ENCODE measurements around the gene SCAP. TPM values are rescaled to one million over a fixed set of nuclear protein-coding genes. Genes with fewer than 3 reads are reported as not detected.

SCAP gene
- total and polyA plus RNA-seq, 2 of the 13 experiments (the other 11 are each of a cell fraction or from before 2014, with no cell fraction given): 40.4 to 53.3 TPM

GRCh38 chr3:47443611-47443995 is 32.1 kb downstream of the SCAP start (continued):
- TF ChIP-seq ZBED4 (CRISPR knock-in tag; IDR thresholded peaks at IDR 0.05; ENCODE audit: borderline replicate concordance) (peak; percentile 74; the same call in 1 of the 2 replicates), ZNF10 (CRISPR knock-in tag; IDR thresholded peaks at IDR 0.05; ENCODE audit: borderline replicate concordance, low read depth) (no peak), MEF2D (CRISPR knock-in tag; IDR thresholded peaks at IDR 0.05) (0 out of 2 replicates have a peak, but pooled peaks have one; percentile 33), FOXO1 (CRISPR knock-in tag; IDR thresholded peaks at IDR 0.05) (peak; percentile 34; the same call in 1 of the 2 replicates), FOXA1 (IDR thresholded peaks at IDR 0.05) (no peak), FOXA1 (CRISPR knock-in tag; IDR thresholded peaks at IDR 0.05) (peak; percentile 47), ZNF670 (CRISPR knock-in tag; IDR thresholded peaks at IDR 0.05; ENCODE audit: borderline replicate concordance) (0 out of 2 replicates have a peak, but pooled peaks have one; percentile 63), SOX13 (IDR thresholded peaks at IDR 0.05) (peak; percentile 17; the same call in 1 of the 2 replicates), SOX13 (CRISPR knock-in tag; conservative IDR thresholded peaks at IDR 0.05 in 1 of 2, IDR thresholded peaks at IDR 0.05 in 1 of 2) (peak in 1 of 2 experiments; percentile 47; a peak in 1 of 4 replicates), ZNF678 (CRISPR knock-in tag; IDR thresholded peaks at IDR 0.05) (no peak), SATB2 (CRISPR knock-in tag; IDR thresholded peaks at IDR 0.05) (no peak), MEIS1 (CRISPR knock-in tag; IDR thresholded peaks at IDR 0.05; ENCODE audit: borderline replicate concordance) (no peak), ZNF263 (CRISPR knock-in tag; IDR thresholded peaks at IDR 0.05) (no peak), MAFG (CRISPR knock-in tag; IDR thresholded peaks at IDR 0.05) (no peak), ZNF816 (CRISPR knock-in tag; IDR thresholded peaks at IDR 0.05; ENCODE audit: borderline replicate concordance) (0 out of 2 replicates have a peak, but pooled peaks have one; percentile 13), ZNF414 (CRISPR knock-in tag; IDR thresholded peaks at IDR 0.05) (no peak), EHMT2 (IDR thresholded peaks at IDR 0.05; ENCODE audit: borderline replicate concordance, low read depth, low read length) (no peak), FIP1L1 (IDR thresholded peaks at IDR 0.05; ENCODE audit: borderline replicate concordance, insufficient read depth, low read depth, low read length) (no peak), KLF15 (CRISPR knock-in tag; IDR thresholded peaks at IDR 0.05; ENCODE audit: borderline replicate concordance) (no peak), TCF7L2 (IDR thresholded peaks at IDR 0.05; ENCODE audit: low read depth, low read length) (no peak), SMAD3 (CRISPR knock-in tag; IDR thresholded peaks at IDR 0.05) (0 out of 2 replicates have a peak, but pooled peaks have one; percentile 14), ZNF12 (CRISPR knock-in tag; IDR thresholded peaks at IDR 0.05) (0 out of 2 replicates have a peak, but pooled peaks have one; percentile 5), AGO2 (optimal IDR thresholded peaks at IDR 0.05; ENCODE audit: low read depth, low read length) (no peak), TEAD2 (CRISPR knock-in tag; IDR thresholded peaks at IDR 0.05) (no peak)

Measured in HepG2 (cell line).